GM12875 (cell line): ENCODE measurements around the gene MRPL43.

Experiments
- H3K4me3 ChIP-seq: one replicate; pipeline ENCODE4 v1.5.1; 2011; ENCODE audit warnings: low read depth, low read length, control low read depth
- TF ChIP-seq, protein P1 (sequence below): IDR thresholded peaks from 2 replicates; pipeline ENCODE4 v1.5.1; 2011; ENCODE audit warnings: low read depth, mild to moderate bottlenecking, control low read depth, inconsistent platforms, low read length, moderate library complexity, borderline replicate concordance; ENCODE audit not compliant: insufficient read depth

The MRPL43 gene

DNA sequence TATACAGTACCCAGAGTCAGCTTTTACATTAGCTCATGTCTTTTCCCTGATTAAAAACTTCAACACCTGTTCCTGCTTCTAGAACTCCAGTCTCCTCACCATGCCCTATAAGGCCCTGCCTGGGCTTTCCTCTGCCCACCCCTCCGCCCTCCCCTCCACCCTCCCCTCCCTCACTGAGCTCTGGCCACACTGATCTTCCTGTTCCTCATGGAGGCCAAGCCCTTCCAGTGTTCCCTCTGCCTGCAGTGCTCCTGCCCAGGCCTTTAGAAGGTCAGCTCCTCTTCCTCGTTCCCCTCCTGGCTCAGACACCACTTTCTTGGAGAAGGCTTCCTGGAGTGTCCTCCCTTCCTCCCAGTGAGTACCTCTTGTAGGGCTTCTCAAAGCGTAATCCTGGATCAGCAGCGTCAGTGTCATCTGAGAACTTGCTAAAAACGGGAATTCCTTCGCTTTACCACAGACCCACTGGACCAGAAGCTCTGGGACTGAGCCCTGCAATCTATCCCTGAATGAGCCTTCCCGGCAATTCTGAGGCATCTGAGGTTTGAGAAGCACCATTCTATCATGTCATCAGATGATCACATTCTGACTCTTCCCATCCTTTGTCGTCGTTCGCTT lies 39.9 kb upstream of the MRPL43 start:
- no peak overlapping the region for H3K4me3 ChIP-seq
- TF ChIP-seq, protein P1, sequence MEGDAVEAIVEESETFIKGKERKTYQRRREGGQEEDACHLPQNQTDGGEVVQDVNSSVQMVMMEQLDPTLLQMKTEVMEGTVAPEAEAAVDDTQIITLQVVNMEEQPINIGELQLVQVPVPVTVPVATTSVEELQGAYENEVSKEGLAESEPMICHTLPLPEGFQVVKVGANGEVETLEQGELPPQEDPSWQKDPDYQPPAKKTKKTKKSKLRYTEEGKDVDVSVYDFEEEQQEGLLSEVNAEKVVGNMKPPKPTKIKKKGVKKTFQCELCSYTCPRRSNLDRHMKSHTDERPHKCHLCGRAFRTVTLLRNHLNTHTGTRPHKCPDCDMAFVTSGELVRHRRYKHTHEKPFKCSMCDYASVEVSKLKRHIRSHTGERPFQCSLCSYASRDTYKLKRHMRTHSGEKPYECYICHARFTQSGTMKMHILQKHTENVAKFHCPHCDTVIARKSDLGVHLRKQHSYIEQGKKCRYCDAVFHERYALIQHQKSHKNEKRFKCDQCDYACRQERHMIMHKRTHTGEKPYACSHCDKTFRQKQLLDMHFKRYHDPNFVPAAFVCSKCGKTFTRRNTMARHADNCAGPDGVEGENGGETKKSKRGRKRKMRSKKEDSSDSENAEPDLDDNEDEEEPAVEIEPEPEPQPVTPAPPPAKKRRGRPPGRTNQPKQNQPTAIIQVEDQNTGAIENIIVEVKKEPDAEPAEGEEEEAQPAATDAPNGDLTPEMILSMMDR, result no peak

DNA sequence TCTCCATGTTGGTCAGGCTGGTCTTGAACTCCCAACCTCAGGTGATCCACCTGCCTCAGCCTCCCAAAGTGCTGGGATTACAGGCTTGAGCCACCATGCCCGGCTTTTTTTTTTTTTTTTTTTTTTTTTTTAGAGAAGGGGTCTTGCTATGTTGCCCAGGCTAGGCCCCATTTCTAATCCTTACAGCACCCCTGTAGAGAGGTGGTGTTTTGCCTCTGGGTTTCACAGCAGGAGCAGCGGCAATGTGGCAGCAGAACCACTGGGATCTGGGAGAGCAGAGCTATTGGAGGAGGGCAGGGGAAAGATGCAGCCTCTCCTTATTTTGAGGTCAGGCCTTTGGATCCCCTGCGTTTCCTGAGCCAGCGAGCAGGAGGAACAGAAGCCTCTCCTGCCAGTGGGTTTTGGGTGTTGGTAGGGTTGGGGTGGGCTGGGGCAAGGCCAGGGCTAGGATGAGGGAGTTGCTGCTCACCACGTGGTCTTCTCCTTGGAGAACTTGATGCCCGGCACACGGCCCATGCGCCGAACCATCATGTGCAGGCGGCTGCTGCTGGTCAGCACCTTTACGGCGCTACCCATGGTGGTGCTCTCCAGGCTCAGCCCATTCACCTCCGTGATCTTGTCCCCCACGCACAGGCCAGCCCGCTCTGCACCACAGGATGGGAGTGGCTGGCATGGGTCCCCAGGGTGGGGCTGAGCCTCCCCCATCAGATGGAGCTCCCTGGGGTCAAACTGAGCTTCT lies 35.8 kb upstream of the MRPL43 start:
- H3K4me3 ChIP-seq, result no peak overlapping the region
- TF ChIP-seq, protein P1, result no peak

DNA sequence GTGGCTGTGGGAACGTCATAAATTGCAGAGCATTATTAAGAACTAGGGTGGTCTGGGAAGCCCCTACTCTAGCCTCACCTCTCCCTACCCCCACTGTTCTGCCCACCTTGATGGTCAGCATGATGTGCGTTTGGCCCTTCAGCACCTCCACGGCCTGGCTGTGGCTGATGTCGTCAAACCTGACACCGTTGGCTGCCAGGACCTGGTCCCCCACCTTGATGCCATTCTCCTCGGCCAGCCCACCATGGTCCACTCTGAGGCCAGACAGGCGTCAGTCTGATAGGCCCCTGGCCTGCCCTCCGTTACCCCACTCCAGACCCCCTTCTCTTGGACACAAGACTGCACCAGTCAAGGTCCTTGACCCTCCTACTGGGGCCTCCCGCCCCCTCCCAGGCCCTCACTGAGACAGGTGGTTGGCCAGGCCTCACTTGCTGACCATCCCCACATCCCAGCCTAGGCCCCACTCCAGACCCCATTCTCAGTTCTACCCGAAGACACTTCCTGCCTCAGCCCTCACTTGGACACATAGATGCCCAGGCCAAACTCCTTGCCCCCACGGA lies 34.5 kb upstream of the MRPL43 start:
- TF ChIP-seq, protein P1, result no peak
- H3K4me3 ChIP-seq, result no peak overlapping the region

DNA sequence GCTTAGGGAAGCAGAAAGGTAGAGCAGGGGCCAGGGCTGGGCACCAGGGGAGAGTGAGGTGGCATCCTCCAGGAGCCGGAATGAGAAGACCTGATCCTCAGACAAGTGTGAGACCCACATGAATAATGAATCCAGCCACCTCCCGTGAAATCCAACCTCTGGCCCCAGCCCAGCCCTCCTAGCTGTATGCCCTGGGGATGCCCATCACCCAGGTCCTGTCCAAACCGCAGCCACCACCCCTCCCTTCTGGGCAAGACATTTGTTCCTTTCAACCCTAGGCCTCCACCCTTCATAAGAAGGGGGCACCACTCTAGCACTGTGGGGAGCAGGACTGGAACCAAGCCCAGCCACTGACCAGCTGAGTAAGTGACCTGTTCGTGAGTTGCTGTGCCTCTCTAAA lies 33.9 kb upstream of the MRPL43 start:
- no peak overlapping the region for H3K4me3 ChIP-seq
- TF ChIP-seq, protein P1, result no peak

DNA sequence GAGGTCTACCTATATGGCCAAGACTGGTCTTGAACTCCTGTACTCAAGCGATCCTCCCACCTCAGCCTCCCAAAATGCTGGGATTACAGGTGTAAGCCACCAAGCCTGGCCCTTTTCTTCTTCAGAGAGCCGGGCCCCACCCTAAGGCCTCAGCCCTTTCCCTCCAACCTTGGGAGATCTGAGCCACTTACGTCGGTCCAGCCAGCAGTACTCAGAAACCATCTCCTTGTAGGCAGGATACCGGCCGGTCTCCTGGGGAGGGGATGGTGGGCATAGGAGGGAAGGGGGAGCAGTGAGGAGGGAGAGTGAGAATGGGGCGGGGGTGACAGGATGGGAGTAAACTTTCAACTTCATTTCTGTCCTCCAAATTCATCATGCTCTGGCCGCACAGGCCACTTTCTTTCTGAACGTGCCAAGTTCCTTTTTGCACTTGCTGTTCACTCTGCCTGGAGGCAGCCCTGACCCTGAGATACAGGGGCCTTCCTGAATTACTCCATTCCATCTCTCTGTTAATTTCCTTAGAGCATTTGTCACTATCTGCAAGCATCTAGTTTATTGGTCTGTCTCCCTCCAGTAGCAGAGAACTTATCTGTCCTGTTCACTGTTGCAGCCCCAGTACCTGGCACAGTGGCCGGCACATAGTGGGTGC lies 33.3 kb upstream of the MRPL43 start:
- TF ChIP-seq, protein P1, result no peak
- H3K4me3 ChIP-seq, result no peak overlapping the region

DNA sequence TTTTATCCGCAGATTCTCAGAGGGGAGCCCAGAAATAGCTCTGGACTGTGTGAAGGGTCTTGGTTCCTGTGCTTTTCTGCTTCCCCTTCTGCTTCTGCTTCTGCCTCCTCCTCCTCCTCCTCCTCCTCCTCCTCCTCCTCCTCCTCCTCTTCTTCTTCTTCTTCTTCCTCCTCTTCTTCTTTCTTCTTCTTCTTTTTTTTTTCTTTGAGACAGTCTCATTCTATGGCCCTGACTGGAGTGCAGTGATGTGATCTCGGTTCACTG lies 32.1 kb upstream of the MRPL43 start:
- H3K4me3 ChIP-seq, result no peak overlapping the region
- TF ChIP-seq, protein P1, result no peak
